H1 (cell line): Measurements from ENCODE around the gene HPD. TPM values are rescaled to one million over a fixed set of nuclear protein-coding genes. Genes with fewer than 3 reads are reported as not detected.

Source experiments
- CTCF ChIA-PET: fragments of 300-600 bp; sonication (Branson Sonifier 250); formaldehyde crosslinking; loops from one replicate; lab custom pipeline; 2021; ENCODE audit not compliant: partially characterized antibody; lab: Charles Lee
- POLR2A ChIA-PET: fragments of 300-600 bp; sonication (Branson Sonifier 250); formaldehyde crosslinking; loops from one replicate; lab custom pipeline; 2021; ENCODE audit warnings: inconsistent platforms; ENCODE audit not compliant: partially characterized antibody; lab: Charles Lee
- DNase-seq, 2 experiments: peaks; one replicate each; pipeline versions ENCODE4 v3.0.0 to v3.0.0-alpha.2; 2010 to 2022; ENCODE audit warnings: low spot score in 2 of 2, low read depth in 1 of 2, mixed read lengths in 1 of 2
- FAIRE-seq: peaks from 2 replicates; lab custom pipeline; 2011; peaks lifted over from hg19 to GRCh38; lab: Jason Lieb, UNC
- H2AFZ ChIP-seq: 2 replicates; pipeline ENCODE4 v1.8.1; 2012; ENCODE audit warnings: low read length, inconsistent platforms
- H2AK5ac ChIP-seq: 2 replicates; pipeline ENCODE4 v1.6.1; 2013; ENCODE audit warnings: low read depth, low read length
- H2BK120ac ChIP-seq: replicated peaks from 2 replicates; pipeline ENCODE3; 2013; ENCODE audit warnings: low read depth, low read length, inconsistent platforms
- H2BK12ac ChIP-seq: 2 replicates; pipeline ENCODE4 v1.6.1; 2013; ENCODE audit warnings: low read depth, low read length
- H2BK15ac ChIP-seq: 2 replicates; pipeline ENCODE4 v1.6.1; 2013; ENCODE audit warnings: low read length
- H2BK20ac ChIP-seq: 2 replicates; pipeline ENCODE4 v1.6.1; 2013; ENCODE audit warnings: low read length
- H2BK5ac ChIP-seq: 2 replicates; pipeline ENCODE4 v1.6.1; 2013; ENCODE audit warnings: low read depth, low read length
- H3K14ac ChIP-seq: 2 replicates; pipeline ENCODE4 v1.6.1; 2013; ENCODE audit warnings: inconsistent platforms; ENCODE audit not compliant: insufficient read length
- H3K18ac ChIP-seq: 2 replicates; pipeline ENCODE4 v1.6.1; 2013; ENCODE audit warnings: low read length; ENCODE audit errors: extremely low read depth
- H3K23ac ChIP-seq: 2 replicates; pipeline ENCODE4 v1.6.1; 2013; ENCODE audit warnings: inconsistent platforms; ENCODE audit not compliant: insufficient read length
- H3K23me2 ChIP-seq: 2 replicates; pipeline ENCODE4 v1.6.1; 2013; ENCODE audit warnings: low read depth, low read length
- H3K27ac ChIP-seq: 2 replicates; pipeline ENCODE4 v1.6.1; 2011; ENCODE audit warnings: low read depth, low read length, inconsistent platforms
- H3K27me3 ChIP-seq, 4 experiments: replicated peaks in 1 of 4; 1 replicate in 1 of 4; 2 replicates in 3 of 4; pipeline versions ENCODE4 v1.6.1 to v1.8.1; 2011 to 2013; ENCODE audit warnings: low read length in 3 of 4, mild to moderate bottlenecking in 3 of 4, inconsistent platforms in 2 of 4, mixed read lengths in 2 of 4, moderate library complexity in 1 of 4; ENCODE audit not compliant: control insufficient read depth in 3 of 4, insufficient read depth in 3 of 4; ENCODE audit errors: extremely low read depth in 1 of 4
- H3K36me3 ChIP-seq, 4 experiments: 2 replicates each; pipeline versions ENCODE4 v1.6.1 to v1.8.1; 2011 to 2013; ENCODE audit warnings: mild to moderate bottlenecking in 4 of 4, low read length in 3 of 4, moderate library complexity in 2 of 4, control low read depth in 1 of 4, inconsistent platforms in 1 of 4; ENCODE audit not compliant: insufficient read depth in 4 of 4, control insufficient read depth in 2 of 4
- H3K4ac ChIP-seq: replicated peaks from 2 replicates; pipeline ENCODE3; 2013; ENCODE audit warnings: low read length, low read depth, mixed read lengths, inconsistent platforms; ENCODE audit not compliant: insufficient read length
- H3K4me1 ChIP-seq, 4 experiments: replicated peaks in 1 of 4; 1 replicate in 1 of 4; 2 replicates in 3 of 4; pipeline versions ENCODE4 v1.6.1 to v1.8.1; 2011 to 2013; ENCODE audit warnings: low read length in 3 of 4, inconsistent platforms in 2 of 4, mixed read lengths in 1 of 4; ENCODE audit not compliant: insufficient read depth in 4 of 4, control insufficient read depth in 3 of 4
- H3K4me2 ChIP-seq, 2 experiments: 2 replicates each; pipeline versions ENCODE4 v1.6.1 to v1.8.1; 2011 to 2013; ENCODE audit warnings: low read depth in 2 of 2, low read length in 2 of 2, control low read depth in 1 of 2, inconsistent platforms in 1 of 2, mild to moderate bottlenecking in 1 of 2; ENCODE audit not compliant: insufficient read depth in 1 of 2
- H3K4me3 ChIP-seq, 4 experiments: fragments of 200-600, 300-600 bp in 1 of 4; sonication (generic), shearing (Covaris generic), sonication (Bioruptor Twin) in 1 of 4; 2 replicates each; pipeline versions ENCODE4 v1.5.1 to v1.8.1; 2011 to 2016; ENCODE audit warnings: low read length in 4 of 4, low read depth in 3 of 4, control low read depth in 2 of 4, inconsistent platforms in 2 of 4, mild to moderate bottlenecking in 2 of 4, mixed read lengths in 1 of 4, moderate library complexity in 1 of 4; ENCODE audit not compliant: insufficient read depth in 2 of 4; ENCODE audit errors: extremely low read depth in 1 of 4
- H3K56ac ChIP-seq: replicated peaks from 2 replicates; pipeline ENCODE3; 2013; ENCODE audit warnings: low read depth, mild to moderate bottlenecking, mixed read lengths, low read length, inconsistent platforms; ENCODE audit not compliant: insufficient read length
- H3K79me1 ChIP-seq: 2 replicates; pipeline ENCODE4 v1.6.1; 2013; ENCODE audit warnings: low read depth, low read length, control low read depth
- H3K79me2 ChIP-seq, 2 experiments: 2 replicates each; pipeline versions ENCODE4 v1.6.1 to v1.8.1; 2012 to 2013; ENCODE audit warnings: low read length in 2 of 2, mild to moderate bottlenecking in 2 of 2, inconsistent platforms in 1 of 2; ENCODE audit not compliant: insufficient read depth in 2 of 2, control insufficient read depth in 1 of 2
- H3K9ac ChIP-seq, 4 experiments: replicated peaks in 1 of 4; 1 replicate in 1 of 4; 2 replicates in 3 of 4; pipeline versions ENCODE4 v1.6.1 to v1.8.1; 2011 to 2013; ENCODE audit warnings: low read depth in 3 of 4, low read length in 3 of 4, control low read depth in 2 of 4, mild to moderate bottlenecking in 2 of 4, moderate library complexity in 2 of 4, inconsistent platforms in 1 of 4; ENCODE audit errors: extremely low read depth in 1 of 4
- H3K9me3 ChIP-seq, 2 experiments: 2 replicates each; pipeline versions ENCODE4 v1.6.1 to v1.8.1; 2012 to 2013; ENCODE audit warnings: mild to moderate bottlenecking in 2 of 2, moderate library complexity in 2 of 2, control low read depth in 1 of 2, inconsistent platforms in 1 of 2, low read depth in 1 of 2, low read length in 1 of 2, mixed read lengths in 1 of 2; ENCODE audit not compliant: insufficient read depth in 2 of 2
- H4K20me1 ChIP-seq, 2 experiments: replicated peaks in 1 of 2; 2 replicates each; pipeline versions ENCODE3 to v1.8.1; 2011 to 2013; ENCODE audit warnings: inconsistent platforms in 2 of 2, low read length in 2 of 2, mild to moderate bottlenecking in 1 of 2; ENCODE audit not compliant: insufficient read depth in 2 of 2, control insufficient read depth in 1 of 2
- H4K5ac ChIP-seq: 2 replicates; pipeline ENCODE4 v1.6.1; 2013; ENCODE audit warnings: low read length, low read depth, mixed read lengths, inconsistent platforms; ENCODE audit not compliant: insufficient read length
- H4K8ac ChIP-seq: 2 replicates; pipeline ENCODE4 v1.8.0; 2013; ENCODE audit warnings: mild to moderate bottlenecking, moderate library complexity, low read length, inconsistent platforms; ENCODE audit not compliant: insufficient read depth; ENCODE audit errors: extremely low read depth
- H4K91ac ChIP-seq: replicated peaks from 2 replicates; pipeline ENCODE3; 2013; ENCODE audit warnings: low read length, mixed read lengths, inconsistent platforms; ENCODE audit not compliant: insufficient read length
- ATF2 ChIP-seq: IDR thresholded peaks from 2 replicates; pipeline ENCODE4 v1.6.1; 2012; ENCODE audit warnings: low read length, inconsistent platforms
- KDM4A ChIP-seq: IDR thresholded peaks from one replicate; pipeline ENCODE4 v1.7.1; 2012; ENCODE audit warnings: low read depth, mild to moderate bottlenecking, moderate library complexity, low read length, inconsistent platforms; ENCODE audit not compliant: severe bottlenecking
- NANOG ChIP-seq: IDR thresholded peaks from 2 replicates; pipeline ENCODE4 v1.6.1; 2011; ENCODE audit warnings: low read length, low read depth, mild to moderate bottlenecking, inconsistent platforms; ENCODE audit not compliant: insufficient read depth, poor library complexity, severe bottlenecking
- SIN3A ChIP-seq, 2 experiments: IDR thresholded peaks in 1 of 2; conservative IDR thresholded peaks in 1 of 2; 2 replicates each; pipeline ENCODE4 v1.6.1; 2011 to 2012; ENCODE audit warnings: low read length in 2 of 2, improper control_type of control experiment in 1 of 2, low read depth in 1 of 2, mild to moderate bottlenecking in 1 of 2
- SP1 ChIP-seq: IDR thresholded peaks from 2 replicates; pipeline ENCODE4 v1.6.1; 2011; ENCODE audit warnings: low read depth, low read length
- TAF1 ChIP-seq: IDR thresholded peaks from 2 replicates; pipeline ENCODE4 v1.6.1; 2011; ENCODE audit warnings: mild to moderate bottlenecking, low read depth, low read length
- TCF12 ChIP-seq: IDR thresholded peaks from 2 replicates; pipeline ENCODE4 v1.6.1; 2011; ENCODE audit warnings: low read depth, mild to moderate bottlenecking, low read length
- WGBS, 2 experiments: shearing (Covaris generic) in 1 of 2; methylation state at CpG; one replicate each; pipeline versions ENCODE4 v1.1.6 to v1.1.7; 2013 to 2015; ENCODE audit warnings: low lambda C conversion rate in 2 of 2, mixed read lengths in 2 of 2, inconsistent platforms in 1 of 2, low coverage in 1 of 2, missing lambda C conversion rate in 1 of 2; ENCODE audit not compliant: insufficient replicate concordance in 2 of 2, insufficient coverage in 1 of 2, insufficient read length in 1 of 2; ENCODE audit errors: extremely low coverage in 1 of 2, missing lambda C conversion rate in 1 of 2; 5-methylcytosine and 5-hydroxymethylcytosine counted together
- polyA plus RNA-seq, 7 experiments: library from polyadenylated mRNA; depleted of rRNA in 3 of 7; stranded (reverse) in 5 of 7; unstranded in 2 of 7; fragments of >200 nt in 5 of 7; fragments of 200-250 nt in 2 of 7; gene quantifications; 1 replicate in 5 of 7; 2 replicates in 1 of 7; 4 replicates in 1 of 7; pipeline versions ENCODE4 v1.2.1 to v1.2.3, GENCODE V29; 2011 to 2013; ENCODE audit warnings: missing spikeins in 2 of 7, mixed read lengths in 2 of 7
- total RNA-seq: library from RNA; stranded (reverse); fragmentation: NEBNext Ultra II Directional; extraction: Animal tissue kit (Norgen Biotek cat#: 25700); gene quantifications from 2 replicates; pipeline ENCODE4 v1.2.1, GENCODE V29; 2021

HPD gene
- total and polyA plus RNA-seq, 2 of the 8 experiments (the other 6 are each of a cell fraction or from before 2014, with no cell fraction given), result 0.48 to 0.56 TPM

- no peak overlapping the region for H2BK12ac ChIP-seq
- H2BK5ac ChIP-seq, result no peak overlapping the region
- no peaks in the 10 kb centered on the region for H3K36me3 ChIP-seq
- no peak overlapping the region for H2AK5ac ChIP-seq
- H3K4me3 ChIP-seq, result no peak overlapping the region
- no peak overlapping the region for H4K8ac ChIP-seq
- H3K4me2 ChIP-seq, result no peak overlapping the region
- no peaks in the 10 kb centered on the region for H3K79me2 ChIP-seq
- H3K18ac ChIP-seq, result no peak overlapping the region
- POLR2A ChIA-PET, result interaction anchor here (1.4 kb wide), 1 partner anchor 73 kb away, joined by 3 read pairs; no protein-coding TSS in a partner anchor
- H3K4ac ChIP-seq, result no peak overlapping the region
- H2BK15ac ChIP-seq, result no peak overlapping the region
- no peak overlapping the region for H2AFZ ChIP-seq
- CTCF ChIA-PET, result interaction anchor here (2.0 kb wide), 1 partner anchor 14 kb away, joined by 6 read pairs; no protein-coding TSS in a partner anchor
- H2BK120ac ChIP-seq, result no peak overlapping the region
- no peak overlapping the region for H3K14ac ChIP-seq
- no peaks in the 10 kb centered on the region for H3K79me1 ChIP-seq
- 89% methylated on average over 6 of the region's 6 CpGs; no CpG with 5 or more reads in 1 of the 2 experiments for WGBS, 2 experiments
- no peak overlapping the region for H2BK20ac ChIP-seq
- no peaks in the 10 kb centered on the region for H3K4me1 ChIP-seq
- no peak overlapping the region for H3K56ac ChIP-seq
- H3K27ac ChIP-seq, result no peak overlapping the region
- DNase-seq, result no peak
- no peaks in the 10 kb centered on the region for H4K20me1 ChIP-seq
- no peaks in the 10 kb centered on the region for H3K27me3 ChIP-seq
- no peak overlapping the region for H4K91ac ChIP-seq
- no peaks in the 10 kb centered on the region; the same call in 1 of the 2 replicates for H3K23me2 ChIP-seq
- no peak overlapping the region for H4K5ac ChIP-seq
- no peaks in the 10 kb centered on the region for H3K9me3 ChIP-seq
- no peak overlapping the region for H3K23ac ChIP-seq
- FAIRE-seq, result no peak
- no peak overlapping the region for H3K9ac ChIP-seq
- TF ChIP-seq TCF12 (no peak), KDM4A (no peak), NANOG (no peak), SP1 (no peak), SIN3A (conservative IDR thresholded peaks at IDR 0.05 in 1 of 2, IDR thresholded peaks at IDR 0.05 in 1 of 2; ENCODE audit: low read depth in 1 of 2, low read length in 2 of 2) (no peak), ATF2 (no peak), TAF1 (no peak)
Observed at GRCh38 chr12:121875582-121875981, 16.9 kb upstream of the HPD start.
